MCF 10A (cell line): ENCODE measurements around the gene P2RY14. TPM values are rescaled to one million over a fixed set of nuclear protein-coding genes. Genes with fewer than 3 reads are reported as not detected.

Experiments
- BruUV-seq: library from RNA; stranded (reverse); fragments of 400-500 nt; replicated peaks from 2 replicates; lab custom pipeline; 2021; lab: Mats Ljungman, UMichigan
- CTCF ChIA-PET: fragments of 300-600 bp; sonication (Branson Sonifier 250); formaldehyde crosslinking; extraction: SDS; loops from one replicate; lab custom pipeline; 2021; ENCODE audit warnings: antibody characterized with exemption, inconsistent platforms; lab: Yijun Ruan, JAX
- POLR2A ChIA-PET: fragments of 300-600, 350-650 bp; sonication (Branson Sonifier 250); formaldehyde crosslinking; extraction: SDS; loops from one replicate; lab custom pipeline; 2020; ENCODE audit warnings: antibody characterized with exemption, inconsistent platforms; lab: Yijun Ruan, JAX
- DNase-seq: peaks from one replicate; pipeline ENCODE4 v3.0.0-alpha.2; 2018; ENCODE audit not compliant: unreplicated experiment
- H3K27ac Mint-ChIP-seq: one replicate; pipeline ENCODE4 v1.8.0; 2022; ENCODE audit warnings: mild to moderate bottlenecking, low read depth, mixed read lengths; ENCODE audit not compliant: unreplicated experiment
- H3K27me3 Mint-ChIP-seq: one replicate; pipeline ENCODE4 v1.8.0; 2022; ENCODE audit warnings: mixed read lengths; ENCODE audit not compliant: insufficient read depth, unreplicated experiment
- H3K36me3 Mint-ChIP-seq: one replicate; pipeline ENCODE4 v1.8.0; 2022; ENCODE audit warnings: mild to moderate bottlenecking, moderate library complexity, mixed read lengths; ENCODE audit not compliant: insufficient read depth, unreplicated experiment
- H3K4me1 Mint-ChIP-seq: one replicate; pipeline ENCODE4 v1.8.0; 2022; ENCODE audit warnings: mixed read lengths; ENCODE audit not compliant: insufficient read depth, unreplicated experiment
- H3K4me3 Mint-ChIP-seq: one replicate; pipeline ENCODE4 v1.8.0; 2022; ENCODE audit warnings: mild to moderate bottlenecking, moderate library complexity, mixed read lengths; ENCODE audit not compliant: unreplicated experiment
- H3K9me3 Mint-ChIP-seq: one replicate; pipeline ENCODE4 v1.8.0; 2022; ENCODE audit warnings: mixed read lengths; ENCODE audit not compliant: unreplicated experiment
- CTCF ChIP-seq: fragments of 200-600 bp; IDR thresholded peaks from one replicate; pipeline ENCODE4 v1.8.0; 2022; ENCODE audit warnings: antibody characterized with exemption, mild to moderate bottlenecking; ENCODE audit not compliant: unreplicated experiment
- intact Hi-C: fragments of 100-400 bp; cut with micrococcal nuclease; formaldehyde crosslinking; loops from 2 replicates; pipeline ENCODE4 v1.14.1; 2022
- total RNA-seq: library from RNA; stranded (reverse); gene quantifications from 2 replicates; pipeline ENCODE4 v1.2.3, GENCODE V29; 2022

Gene P2RY14
- total RNA-seq, 1 experiment from 2014 or later: not detected

GRCh38 chr3:151216641-151217607 lies 61.4 kb downstream of the P2RY14 start:
- intact Hi-C loops: no loop called here
- DNase-seq: no peak
- POLR2A ChIA-PET: interaction anchor here (0.6 to 1.2 kb wide), 3 partner anchors 11 to 267 kb away, joined by 3 to 4 read pairs (median 3); no protein-coding TSS in a partner anchor
- Mint-ChIP-seq H3K27me3 (no peaks in the 10 kb centered on the region), H3K4me1 (peaks cover 8% of the 10 kb centered on the region), H3K9me3 (peaks cover 9% of the 10 kb centered on the region), H3K36me3 (no peaks in the 10 kb centered on the region), H3K4me3 (no peak overlapping the region), H3K27ac (no peak overlapping the region)
- BruUV-seq: no TSS peak
- no peak for TF ChIP-seq CTCF
- CTCF ChIA-PET: interaction anchor here (0.5 to 2.2 kb wide), 6 partner anchors 11 to 1251 kb away, joined by 3 to 14 read pairs (median 4); no protein-coding TSS in a partner anchor

- ChIA-PET POLR2A (no interaction called here), CTCF (interaction anchor here (0.6 to 1.9 kb wide), 3 partner anchors 9 to 13 kb away, joined by 6 to 13 read pairs (median 6); no protein-coding TSS in a partner anchor)
- Mint-ChIP-seq H3K4me1 (peaks cover 7% of the 10 kb centered on the region), H3K27me3 (no peaks in the 10 kb centered on the region), H3K36me3 (no peaks in the 10 kb centered on the region), H3K27ac (no peak overlapping the region), H3K4me3 (no peak overlapping the region), H3K9me3 (no peaks in the 10 kb centered on the region)
- DNase-seq: no peak
- TF ChIP-seq CTCF: no peak
- intact Hi-C loops: no loop called here
- no TSS peak for BruUV-seq
These were observed 63.9 kb downstream of the P2RY14 start for GRCh38 chr3:151214459-151214858.

- peaks cover under 1% of the 10 kb centered on the region for H3K4me1 Mint-ChIP-seq
- POLR2A ChIA-PET: no interaction called here
- no peaks in the 10 kb centered on the region for H3K9me3 Mint-ChIP-seq
- no peaks in the 10 kb centered on the region for H3K36me3 Mint-ChIP-seq
- no peak overlapping the region for H3K27ac Mint-ChIP-seq
- intact Hi-C loops: no loop called here
- DNase-seq: no peak
- no TSS peak for BruUV-seq
- H3K27me3 Mint-ChIP-seq: no peaks in the 10 kb centered on the region
- CTCF ChIA-PET: no interaction called here
- no peak overlapping the region for H3K4me3 Mint-ChIP-seq
- TF ChIP-seq CTCF: no peak
These were observed 64.5 kb downstream of the P2RY14 start for GRCh38 chr3:151213881-151214280.

GRCh38 chr3:151213151-151213550 lies 65.2 kb downstream of the P2RY14 start:
- CTCF ChIA-PET: interaction anchor here (0.8 kb wide), 1 partner anchor 141 kb away, joined by 3 read pairs; no protein-coding TSS in a partner anchor
- Mint-ChIP-seq H3K27me3 (no peaks in the 10 kb centered on the region), H3K4me1 (no peaks in the 10 kb centered on the region), H3K4me3 (no peak overlapping the region), H3K27ac (no peak overlapping the region), H3K36me3 (no peaks in the 10 kb centered on the region), H3K9me3 (no peaks in the 10 kb centered on the region)
- POLR2A ChIA-PET: no interaction called here
- no TSS peak for BruUV-seq
- intact Hi-C loops: no loop called here
- no peak for DNase-seq
- no peak for TF ChIP-seq CTCF
